Mesodermal cell (in vitro differentiated cells): ENCODE data around the gene ICE2.

ENCODE experiments used
- H3K27ac ChIP-seq: 2 replicates; pipeline ENCODE4 v1.7.0; 2013; ENCODE audit warnings: mild to moderate bottlenecking, low read depth, low read length, moderate library complexity; ENCODE audit not compliant: severe bottlenecking
- H3K36me3 ChIP-seq: 2 replicates; pipeline ENCODE4 v1.7.1; 2013; ENCODE audit warnings: mild to moderate bottlenecking, low read length, moderate library complexity; ENCODE audit not compliant: control insufficient read depth, insufficient read depth
- H3K4me1 ChIP-seq: one replicate; pipeline ENCODE4 v1.7.1; 2013; ENCODE audit warnings: mild to moderate bottlenecking, low read length; ENCODE audit not compliant: insufficient read depth, control insufficient read depth, poor library complexity, severe bottlenecking
- H3K4me3 ChIP-seq: 2 replicates; pipeline ENCODE4 v1.7.0; 2013; ENCODE audit warnings: low read length, control low read depth, mild to moderate bottlenecking; ENCODE audit not compliant: insufficient read depth, poor library complexity, severe bottlenecking; ENCODE audit errors: extremely low read depth
- H3K9me3 ChIP-seq: 2 replicates; pipeline ENCODE4 v1.7.1; 2013; ENCODE audit warnings: mild to moderate bottlenecking, low read length, moderate library complexity; ENCODE audit not compliant: control insufficient read depth
- WGBS, 2 experiments: methylation state at CpG; one replicate each; pipeline ENCODE4 v1.1.5; 2013; ENCODE audit warnings: missing lambda C conversion rate in 2 of 2; ENCODE audit not compliant: insufficient coverage in 2 of 2; 5-methylcytosine and 5-hydroxymethylcytosine counted together

The ICE2 gene

DNA sequence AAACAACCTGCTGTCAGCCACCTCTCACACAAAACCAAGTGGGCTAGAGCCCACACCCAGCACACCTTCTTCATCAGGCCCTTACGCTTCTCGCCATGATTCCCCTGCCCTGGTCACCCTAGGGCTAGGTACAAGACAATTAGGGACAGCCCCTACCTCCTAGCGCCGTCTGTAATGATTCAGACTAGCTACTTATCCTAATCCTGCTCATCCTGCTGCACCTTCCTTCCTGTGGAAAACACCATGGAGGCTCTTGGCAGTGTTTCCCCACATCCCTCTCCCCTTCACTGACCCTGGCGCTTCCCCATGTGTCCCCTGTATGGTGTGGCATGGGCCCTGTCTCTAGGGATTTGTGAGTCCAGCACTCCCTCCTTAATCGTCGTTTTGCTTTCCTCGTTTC, 39.6 kb upstream of the ICE2 start:
- H3K36me3 ChIP-seq = no peaks in the 10 kb centered on the region
- no peak overlapping the region for H3K4me3 ChIP-seq
- H3K27ac ChIP-seq = no peak overlapping the region
- H3K9me3 ChIP-seq = no peaks in the 10 kb centered on the region
- H3K4me1 ChIP-seq = peaks cover 22% of the 10 kb centered on the region
- WGBS, 2 experiments = 95 to 96% methylated on average over 3 to 5 of the region's 8 CpGs

DNA sequence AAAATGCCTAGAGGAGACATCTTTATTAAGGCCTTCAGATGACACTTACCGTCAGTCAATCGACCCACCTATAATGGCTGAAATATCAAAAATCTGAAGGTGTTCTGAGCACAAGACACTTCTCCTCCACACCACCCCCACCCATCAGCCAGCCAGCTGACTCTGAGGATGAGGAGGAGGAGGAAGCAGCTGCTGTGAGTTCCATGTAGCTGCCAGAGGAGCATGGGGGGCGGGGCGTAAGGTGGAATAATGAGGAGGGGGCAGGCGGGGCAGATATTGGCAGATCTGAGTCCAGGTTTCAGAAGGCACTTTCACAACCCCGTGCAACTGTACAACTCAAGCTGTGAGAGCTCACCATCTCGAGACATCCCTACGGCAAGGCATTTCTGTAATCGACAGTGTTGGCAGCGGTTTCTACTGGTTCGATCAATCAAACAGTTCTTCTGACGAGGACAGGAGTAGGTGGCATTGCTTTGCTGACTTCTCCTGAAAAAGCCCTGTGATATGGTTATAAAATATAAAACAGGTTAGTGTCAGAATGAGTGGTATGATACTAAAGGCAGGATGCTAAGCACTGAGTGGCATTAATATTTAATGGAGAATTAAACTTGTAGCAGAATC, 35.4 kb upstream of the ICE2 start:
- Histone ChIP-seq H3K9me3 (no peaks in the 10 kb centered on the region), H3K27ac (no peak overlapping the region), H3K36me3 (no peaks in the 10 kb centered on the region), H3K4me3 (no peak overlapping the region), H3K4me1 (peaks cover 10% of the 10 kb centered on the region)
- WGBS, 2 experiments = 94 to 96% methylated on average over 9 to 10 of the region's 12 CpGs

GRCh38 chr15:60513676-60514075, 34.7 kb upstream of the ICE2 start:
- WGBS, 2 experiments = 90 to 93% methylated on average over 6 to 7 of the region's 7 CpGs
- Histone ChIP-seq H3K4me1 (peaks cover 4% of the 10 kb centered on the region), H3K27ac (no peak overlapping the region), H3K4me3 (no peak overlapping the region), H3K36me3 (no peaks in the 10 kb centered on the region), H3K9me3 (no peaks in the 10 kb centered on the region)

GRCh38 chr15:60512937-60513336, 34.0 kb upstream of the ICE2 start:
- whole genome bisulfite sequencing, 2 experiments = 92 to 100% methylated on average over 4 of the region's 4 CpGs
- Histone ChIP-seq H3K27ac (no peak overlapping the region), H3K4me3 (no peak overlapping the region), H3K9me3 (no peaks in the 10 kb centered on the region), H3K36me3 (no peaks in the 10 kb centered on the region), H3K4me1 (no peaks in the 10 kb centered on the region)

GRCh38 chr15:60511351-60512031, 32.5 kb upstream of the ICE2 start:
- H3K4me3 ChIP-seq = no peak overlapping the region
- WGBS, 2 experiments = 93 to 94% methylated on average over 20 of the region's 21 CpGs
- H3K9me3 ChIP-seq = no peaks in the 10 kb centered on the region
- H3K27ac ChIP-seq = no peak overlapping the region
- no peaks in the 10 kb centered on the region for H3K36me3 ChIP-seq
- no peaks in the 10 kb centered on the region for H3K4me1 ChIP-seq

- no peak overlapping the region for H3K27ac ChIP-seq
- no peak overlapping the region for H3K4me3 ChIP-seq
- 100% methylated on average over 2 to 4 of the region's 5 CpGs for WGBS, 2 experiments
- no peaks in the 10 kb centered on the region for H3K4me1 ChIP-seq
- H3K36me3 ChIP-seq = no peaks in the 10 kb centered on the region
- no peaks in the 10 kb centered on the region for H3K9me3 ChIP-seq
Observed at GRCh38 chr15:60510006-60510405, 31.1 kb upstream of the ICE2 start.

- no peaks in the 10 kb centered on the region for H3K36me3 ChIP-seq
- H3K27ac ChIP-seq = no peak overlapping the region
- no peaks in the 10 kb centered on the region for H3K9me3 ChIP-seq
- no peak overlapping the region for H3K4me3 ChIP-seq
- H3K4me1 ChIP-seq = no peaks in the 10 kb centered on the region
- 87 to 93% methylated on average over 3 of the region's 3 CpGs for WGBS, 2 experiments
Observed at GRCh38 chr15:60509470-60509869, 30.5 kb upstream of the ICE2 start.

DNA sequence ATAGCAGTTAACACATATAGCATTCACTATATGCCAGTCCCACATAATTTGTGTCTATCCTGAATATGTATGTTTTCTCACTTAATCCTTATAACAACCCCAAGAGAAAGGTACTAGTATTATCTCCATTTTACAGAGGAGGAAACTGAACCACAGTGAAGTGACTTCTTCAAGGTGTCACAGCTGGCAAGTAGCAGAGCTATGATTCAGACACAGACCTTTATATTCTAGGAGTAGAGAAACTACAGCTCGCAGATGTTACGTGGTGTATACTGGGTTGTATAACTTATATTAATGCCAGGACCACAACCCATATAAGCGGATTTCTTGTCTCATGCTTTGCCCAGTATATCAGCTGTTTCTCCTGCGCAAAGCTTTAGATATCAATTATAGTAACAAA, 29.5 kb upstream of the ICE2 start:
- Histone ChIP-seq H3K4me3 (no peak overlapping the region), H3K9me3 (no peaks in the 10 kb centered on the region), H3K36me3 (no peaks in the 10 kb centered on the region), H3K4me1 (no peaks in the 10 kb centered on the region), H3K27ac (no peak overlapping the region)
- WGBS, 2 experiments = 70 to 100% methylated on average over 1 to 2 of the region's 4 CpGs

DNA sequence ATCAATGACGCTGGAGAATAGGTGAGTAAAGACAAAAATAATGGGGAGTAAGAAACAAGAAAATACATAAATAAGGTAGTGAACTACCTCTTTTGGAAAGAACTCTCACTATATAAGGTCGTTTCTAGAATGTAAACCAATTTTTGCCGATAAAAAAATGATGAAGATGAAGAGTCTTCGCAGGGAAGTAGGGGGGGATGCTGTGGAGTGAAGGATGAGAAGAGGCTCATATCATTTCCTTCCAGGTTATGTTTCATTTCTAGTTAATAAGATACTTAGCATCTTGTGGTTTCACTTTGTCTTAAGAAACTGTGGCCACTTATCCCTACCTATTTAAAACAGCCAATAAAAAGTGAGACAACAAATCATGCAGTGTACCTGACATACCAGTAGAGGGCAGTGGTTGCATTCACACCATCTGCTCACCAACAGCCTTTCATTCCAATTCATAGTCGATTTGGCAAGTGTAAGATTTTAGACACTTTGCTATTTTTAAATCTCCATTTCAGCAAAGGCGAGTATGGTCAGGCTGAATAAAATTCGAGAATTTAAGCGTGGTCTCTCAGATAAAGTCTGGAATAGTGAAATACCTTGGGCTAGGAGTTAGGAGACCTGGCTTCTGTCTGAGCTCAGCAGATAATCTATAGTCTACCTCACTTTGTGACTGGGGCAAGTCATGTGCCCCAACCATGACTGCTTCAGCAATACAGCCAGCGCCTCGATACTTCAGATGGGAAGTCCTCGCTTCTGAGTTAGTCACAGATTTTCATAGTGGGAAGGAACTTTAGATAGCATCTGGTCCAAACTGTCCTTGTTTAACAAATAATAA, 28.9 kb upstream of the ICE2 start:
- Histone ChIP-seq H3K4me3 (no peak overlapping the region), H3K4me1 (no peaks in the 10 kb centered on the region), H3K27ac (no peak overlapping the region), H3K36me3 (no peaks in the 10 kb centered on the region), H3K9me3 (no peaks in the 10 kb centered on the region)
- WGBS, 2 experiments = 40 to 65% methylated on average over 5 to 8 of the region's 11 CpGs

GRCh38 chr15:60496853-60497252, 17.9 kb upstream of the ICE2 start:
- Histone ChIP-seq H3K4me3 (no peak overlapping the region), H3K36me3 (no peaks in the 10 kb centered on the region), H3K9me3 (no peaks in the 10 kb centered on the region), H3K4me1 (no peaks in the 10 kb centered on the region), H3K27ac (no peak overlapping the region)
- WGBS, 2 experiments = 93 to 100% methylated on average over 5 to 6 of the region's 6 CpGs

DNA sequence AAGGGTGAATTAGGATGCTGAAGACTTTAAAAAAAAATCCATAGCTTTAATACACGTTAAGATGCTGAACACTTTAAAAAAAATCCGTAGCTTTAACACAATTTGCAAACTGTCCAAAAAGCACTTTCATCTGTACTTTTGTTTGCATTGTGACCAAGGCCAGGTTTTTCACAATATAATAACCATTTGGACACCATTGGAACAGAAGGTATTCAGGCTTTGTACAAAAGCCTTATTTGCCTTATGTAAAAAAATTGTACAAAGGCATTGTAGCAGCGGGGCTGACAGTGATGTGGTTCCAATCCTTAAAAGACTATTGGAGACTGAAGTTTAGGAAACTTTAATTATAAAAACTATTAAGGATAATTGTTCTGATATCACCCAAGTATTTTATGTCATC, 15.2 kb upstream of the ICE2 start:
- H3K4me1 ChIP-seq = no peaks in the 10 kb centered on the region

More for the DNA sequence above, 15.2 kb upstream of the ICE2 start:
- no peaks in the 10 kb centered on the region for H3K36me3 ChIP-seq
- 83% methylated on average over 2 of the region's 3 CpGs for WGBS, 2 experiments
- no peak overlapping the region for H3K27ac ChIP-seq
- no peaks in the 10 kb centered on the region for H3K9me3 ChIP-seq
- no peak overlapping the region for H3K4me3 ChIP-seq
